Measurements from ENCODE around the gene AK3.

Gene AK3

DNA sequence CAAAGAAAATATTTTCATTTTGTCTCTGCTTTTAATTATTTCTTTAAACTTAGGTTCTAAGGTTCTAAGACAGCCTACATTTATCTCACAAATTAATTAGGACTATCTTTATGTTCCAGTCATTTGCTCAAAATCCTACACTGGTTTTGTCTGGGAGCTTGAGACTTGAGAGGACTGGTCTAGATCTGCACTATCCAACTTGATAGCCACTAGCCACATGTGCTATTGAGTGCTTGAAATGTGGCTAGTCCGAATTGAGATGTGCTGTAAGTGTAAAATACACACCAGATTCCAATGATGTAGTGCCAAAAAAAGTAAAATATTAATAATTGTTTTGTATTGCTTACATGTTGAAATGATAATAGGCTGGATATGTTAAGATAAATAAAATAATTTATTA, 54.4 kb downstream of the AK3 start:
- no peak for DNase-seq (ENCODE audit: extremely low spot score)
- POLR2A ChIA-PET: no interaction called here
- CTCF ChIA-PET: interaction anchor here (1.1 kb wide), 1 partner anchor 9 kb away, joined by 3 read pairs; no protein-coding TSS in a partner anchor
- TF ChIP-seq, protein P1, sequence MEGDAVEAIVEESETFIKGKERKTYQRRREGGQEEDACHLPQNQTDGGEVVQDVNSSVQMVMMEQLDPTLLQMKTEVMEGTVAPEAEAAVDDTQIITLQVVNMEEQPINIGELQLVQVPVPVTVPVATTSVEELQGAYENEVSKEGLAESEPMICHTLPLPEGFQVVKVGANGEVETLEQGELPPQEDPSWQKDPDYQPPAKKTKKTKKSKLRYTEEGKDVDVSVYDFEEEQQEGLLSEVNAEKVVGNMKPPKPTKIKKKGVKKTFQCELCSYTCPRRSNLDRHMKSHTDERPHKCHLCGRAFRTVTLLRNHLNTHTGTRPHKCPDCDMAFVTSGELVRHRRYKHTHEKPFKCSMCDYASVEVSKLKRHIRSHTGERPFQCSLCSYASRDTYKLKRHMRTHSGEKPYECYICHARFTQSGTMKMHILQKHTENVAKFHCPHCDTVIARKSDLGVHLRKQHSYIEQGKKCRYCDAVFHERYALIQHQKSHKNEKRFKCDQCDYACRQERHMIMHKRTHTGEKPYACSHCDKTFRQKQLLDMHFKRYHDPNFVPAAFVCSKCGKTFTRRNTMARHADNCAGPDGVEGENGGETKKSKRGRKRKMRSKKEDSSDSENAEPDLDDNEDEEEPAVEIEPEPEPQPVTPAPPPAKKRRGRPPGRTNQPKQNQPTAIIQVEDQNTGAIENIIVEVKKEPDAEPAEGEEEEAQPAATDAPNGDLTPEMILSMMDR (IDR thresholded peaks at IDR 0.05; ENCODE audit: control extremely low read depth, extremely low read depth, low read depth, missing control alignments): no peak

DNA sequence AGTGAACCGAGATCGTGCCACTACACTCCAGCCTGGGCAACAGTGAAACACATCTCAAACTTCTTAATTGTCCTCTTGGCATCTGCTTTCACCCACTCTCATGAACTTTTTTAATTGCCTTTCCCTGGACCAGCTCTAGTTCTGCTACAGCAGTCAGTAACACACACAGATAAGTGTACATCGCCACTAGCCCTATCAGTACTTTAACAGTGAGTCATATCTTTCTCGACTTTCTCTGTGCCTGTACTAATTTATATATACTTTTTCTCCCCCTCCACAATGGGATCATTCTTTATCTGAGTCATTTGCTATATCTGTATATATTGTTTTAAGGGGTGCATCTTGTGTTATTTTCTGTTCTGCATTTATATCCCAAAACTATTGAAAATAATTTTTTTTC, 54.9 kb downstream of the AK3 start:
- DNase-seq (ENCODE audit: extremely low spot score): no peak
- TF ChIP-seq, protein P1 (IDR thresholded peaks at IDR 0.05; ENCODE audit: control extremely low read depth, extremely low read depth, low read depth, missing control alignments): no peak
- ChIA-PET POLR2A (no interaction called here), CTCF (interaction anchor here (1.2 kb wide), 1 partner anchor 22 kb away, joined by 3 read pairs; no protein-coding TSS in a partner anchor)

GRCh38 chr9:4684820-4685219, 56.2 kb downstream of the AK3 start:
- TF ChIP-seq, protein P1 (IDR thresholded peaks at IDR 0.05; ENCODE audit: control extremely low read depth, extremely low read depth, low read depth, missing control alignments): no peak
- ChIA-PET POLR2A (no interaction called here), CTCF (interaction anchor here (0.6 to 1.2 kb wide), 2 partner anchors 9 to 20 kb away, joined by 3 read pairs; no protein-coding TSS in a partner anchor)
- no peak for DNase-seq (ENCODE audit: extremely low spot score)

- no peak for DNase-seq (ENCODE audit: extremely low spot score)
- CTCF ChIA-PET: interaction anchor here (0.8 kb wide), 1 partner anchor 76 kb away, joined by 3 read pairs; no protein-coding TSS in a partner anchor
- TF ChIP-seq, protein P1 (IDR thresholded peaks at IDR 0.05; ENCODE audit: control extremely low read depth, extremely low read depth, low read depth, missing control alignments): no peak
- POLR2A ChIA-PET: no interaction called here
Observed at GRCh38 chr9:4680750-4681149, 60.3 kb downstream of the AK3 start.

- no peak for DNase-seq (ENCODE audit: extremely low spot score)
- POLR2A ChIA-PET: no interaction called here
- TF ChIP-seq, protein P1 (IDR thresholded peaks at IDR 0.05; ENCODE audit: control extremely low read depth, extremely low read depth, low read depth, missing control alignments): no peak
- CTCF ChIA-PET: no interaction called here
Observed at GRCh38 chr9:4680173-4680525, 60.9 kb downstream of the AK3 start.

DNA sequence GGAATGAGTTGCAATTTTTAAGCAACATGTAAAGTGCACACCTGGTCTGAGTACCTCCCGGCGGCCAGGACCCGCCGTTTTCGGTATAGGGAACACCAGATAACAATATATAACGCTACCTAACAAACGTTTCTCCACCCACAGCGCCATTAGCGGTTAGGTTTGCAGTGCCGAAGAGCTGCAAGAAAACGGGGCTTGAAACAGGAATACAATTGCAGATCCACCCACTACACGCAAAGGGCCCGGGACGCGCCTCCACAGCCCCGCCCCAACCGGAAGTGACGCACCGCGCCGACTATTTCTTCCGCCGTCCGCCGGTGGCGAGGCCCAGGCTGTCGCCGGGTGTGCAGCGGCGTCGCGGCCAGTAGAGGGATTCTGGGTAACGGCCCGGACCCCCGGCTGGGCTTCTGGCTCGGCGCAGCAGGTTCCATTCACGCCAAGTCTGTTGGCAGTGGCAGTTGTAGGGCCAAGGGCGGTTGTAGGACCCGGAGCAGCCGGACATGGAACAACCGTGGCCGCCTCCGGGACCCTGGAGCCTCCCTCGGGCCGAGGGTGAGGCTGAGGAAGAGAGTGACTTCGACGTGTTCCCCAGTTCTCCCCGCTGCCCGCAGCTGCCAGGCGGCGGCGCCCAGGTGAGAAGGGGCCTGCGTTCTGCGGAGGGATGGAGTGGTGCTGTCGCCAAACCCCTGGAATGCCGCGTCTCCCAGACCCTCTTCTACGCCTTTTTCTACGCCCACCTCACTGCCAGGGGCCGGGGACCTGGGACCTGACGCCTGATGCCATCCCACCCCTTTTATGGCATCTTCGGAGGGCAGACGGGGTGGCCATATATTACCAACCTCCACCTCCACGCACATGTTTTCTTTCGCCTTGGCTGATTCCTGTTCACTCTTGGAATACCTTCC, 61.5 kb downstream of the AK3 start, which contains the start of gene CDC37L1:
CDC37L1 (plus strand) TSS at position 302 of the 905 bp plus-strand sequence; CDS start at position 501, 199 bp downstream.
- ChIA-PET POLR2A (interaction anchor here (1.0 kb wide), 2 partner anchors 13 to 18 kb away, joined by 3 read pairs; partner anchors contain the start of genes PLPP6 and SPATA6L), CTCF (interaction anchor here (0.7 to 1.0 kb wide), 5 partner anchors 14 to 57 kb away, joined by 3 to 8 read pairs (median 3); partner anchors contain the start of genes PLPP6 and SPATA6L)
- DNase-seq (ENCODE audit: extremely low spot score): peak; percentile 95
- TF ChIP-seq, protein P1 (IDR thresholded peaks at IDR 0.05; ENCODE audit: control extremely low read depth, extremely low read depth, low read depth, missing control alignments): peak; percentile 37
